ENCODE data around the gene EXOC6B. TPM values are rescaled to one million over a fixed set of nuclear protein-coding genes. Genes with fewer than 3 reads are reported as not detected.

The EXOC6B gene
- total RNA-seq, 2 donors from 2014 or later, result 11.7 to 12.9 TPM

GRCh38 chr2:72849138-72849462 is 23.3 kb upstream of the EXOC6B start:
- TF ChIP-seq CTCF (IDR thresholded peaks at IDR 0.05) (no peak), POLR2A (IDR thresholded peaks at IDR 0.05) (no peak)
- no peak for DNase-seq
- Histone ChIP-seq H3K4me3 (no peak overlapping the region), H3K27ac (no peak overlapping the region), H3K9me3 (no peaks in the 10 kb centered on the region), H3K4me1 (no peaks in the 10 kb centered on the region), H3K27me3 (no peaks in the 10 kb centered on the region), H3K36me3 (replicated peaks in 1 of 2; ENCODE audit: insufficient read depth in 1 of 2, low read depth in 2 of 2) (no peaks in the 10 kb centered on the region)
- intact Hi-C loops (cut with DNase I), result no loop called here
- ATAC-seq, result no peak
- 32 to 60% methylated on average over 1 of the region's 1 CpG for WGBS, 2 donors

- WGBS, 2 donors, result 77 to 80% methylated on average over 3 of the region's 3 CpGs
- DNase-seq (no peak), ATAC-seq (no peak)
- H3K4me3 ChIP-seq, result no peak overlapping the region
- H3K9me3 ChIP-seq, result no peaks in the 10 kb centered on the region
- no peaks in the 10 kb centered on the region for H3K36me3 ChIP-seq (replicated peaks in 1 of 2; ENCODE audit: insufficient read depth in 1 of 2, low read depth in 2 of 2)
- no peaks in the 10 kb centered on the region for H3K4me1 ChIP-seq
- intact Hi-C loops (cut with DNase I), result no loop called here
- H3K27ac ChIP-seq, result no peak overlapping the region
- TF ChIP-seq POLR2A (IDR thresholded peaks at IDR 0.05) (no peak), CTCF (IDR thresholded peaks at IDR 0.05) (no peak)
- no peaks in the 10 kb centered on the region for H3K27me3 ChIP-seq
Measured at GRCh38 chr2:72848436-72849137, 22.8 kb upstream of the EXOC6B start.

- TF ChIP-seq POLR2A (IDR thresholded peaks at IDR 0.05) (no peak), CTCF (IDR thresholded peaks at IDR 0.05) (no peak)
- H3K27ac ChIP-seq, result no peak overlapping the region
- H3K4me1 ChIP-seq, result no peaks in the 10 kb centered on the region
- no peaks in the 10 kb centered on the region for H3K27me3 ChIP-seq
- DNase-seq (no peak), ATAC-seq (no peak)
- intact Hi-C loops (cut with DNase I), result no loop called here
- no peak overlapping the region for H3K4me3 ChIP-seq
- WGBS, 2 donors, result 62 to 63% methylated on average over 3 of the region's 3 CpGs
- no peaks in the 10 kb centered on the region for H3K9me3 ChIP-seq
- H3K36me3 ChIP-seq (replicated peaks in 1 of 2; ENCODE audit: insufficient read depth in 1 of 2, low read depth in 2 of 2), result no peaks in the 10 kb centered on the region
Measured at GRCh38 chr2:72847534-72848315, 21.9 kb upstream of the EXOC6B start.

GRCh38 chr2:72846171-72847095 is 20.6 kb upstream of the EXOC6B start:
- H3K9me3 ChIP-seq, result no peaks in the 10 kb centered on the region
- no peaks in the 10 kb centered on the region for H3K4me1 ChIP-seq
- TF ChIP-seq POLR2A (IDR thresholded peaks at IDR 0.05) (no peak), CTCF (IDR thresholded peaks at IDR 0.05) (no peak)
- H3K27ac ChIP-seq, result no peak overlapping the region
- DNase-seq, result no peak
- 79 to 83% methylated on average over 6 of the region's 6 CpGs for WGBS, 2 donors
- ATAC-seq, result no peak
- no peaks in the 10 kb centered on the region for H3K36me3 ChIP-seq (replicated peaks in 1 of 2; ENCODE audit: insufficient read depth in 1 of 2, low read depth in 2 of 2)
- H3K4me3 ChIP-seq, result no peak overlapping the region
- no peaks in the 10 kb centered on the region for H3K27me3 ChIP-seq
- intact Hi-C loops (cut with DNase I), result no loop called here

Measured in body of pancreas (tissue), 4 donors.